Activated CD4-positive, alpha-beta T cell treated with anti-CD3 and anti-CD28 coated beads, Interleukin-2, amount 50 U/mL, for 24 hours (primary cell): Measurements from ENCODE around the gene TXNDC17.
"Not testable (repeated sequence)": the region's sequence is repeated elsewhere in the genome, so short reads cannot be mapped to it uniquely, and the experiment has no call there.

Source experiments
- DNase-seq, 2 donors: peaks; one replicate each; pipeline ENCODE4 v3.0.0-alpha.2; 2020; ENCODE audit warnings: low read depth in 1 of 2, low spot score in 1 of 2

Gene TXNDC17

DNA sequence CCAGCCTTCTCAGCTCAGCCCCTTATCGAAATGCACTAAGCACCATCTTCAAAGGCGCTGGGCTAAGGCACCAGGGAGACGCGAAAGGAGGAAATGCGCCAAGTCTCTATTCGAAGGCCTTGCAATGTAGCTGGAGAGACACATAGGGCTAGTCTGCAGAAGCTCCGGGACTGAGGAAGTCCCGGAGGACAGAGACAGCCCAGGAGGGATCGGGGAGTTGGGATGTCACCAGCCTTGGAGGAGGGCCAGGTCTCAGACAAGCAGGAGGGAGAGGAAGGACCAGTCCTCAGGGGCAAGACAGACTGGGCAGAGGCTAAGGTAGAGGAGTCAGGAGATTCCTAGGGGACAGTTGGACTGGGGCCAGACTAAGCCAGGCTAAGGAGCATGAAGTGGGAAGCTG is 19.2 kb downstream of the TXNDC17 start:
- DNase-seq, result no peak

DNA sequence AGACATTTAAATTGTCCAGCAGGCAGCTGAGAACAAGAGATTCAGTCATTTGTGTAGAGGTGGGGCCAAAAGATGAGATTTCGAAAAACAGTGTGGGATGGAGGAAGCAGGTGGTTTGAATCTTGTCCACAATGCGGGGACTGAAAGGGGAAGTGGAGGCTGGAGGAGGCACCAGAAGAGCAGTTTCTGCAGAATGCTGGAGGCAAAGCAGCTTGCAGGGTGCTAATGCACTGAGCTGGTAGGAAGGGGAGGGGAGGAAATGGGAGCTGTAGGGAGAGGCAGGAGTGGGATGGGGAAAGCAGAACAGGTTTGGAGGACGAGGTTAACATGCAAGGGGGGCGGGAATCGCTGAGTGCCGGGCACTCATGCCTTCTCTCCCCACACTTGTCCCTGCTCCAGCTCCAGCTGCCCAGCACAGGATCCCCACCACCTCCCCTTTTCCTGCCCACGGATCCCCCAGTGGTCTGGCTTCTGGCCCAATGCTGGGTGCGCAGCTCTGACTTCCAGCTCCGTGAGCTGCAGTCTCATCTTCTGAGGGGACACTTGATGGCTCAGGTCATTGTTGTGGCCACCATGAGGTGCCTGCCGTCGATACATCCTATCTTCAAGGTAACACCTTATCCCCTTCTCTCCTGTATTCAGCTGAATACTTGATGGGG is 20.1 kb downstream of the TXNDC17 start:
- DNase-seq, result no peak

DNA sequence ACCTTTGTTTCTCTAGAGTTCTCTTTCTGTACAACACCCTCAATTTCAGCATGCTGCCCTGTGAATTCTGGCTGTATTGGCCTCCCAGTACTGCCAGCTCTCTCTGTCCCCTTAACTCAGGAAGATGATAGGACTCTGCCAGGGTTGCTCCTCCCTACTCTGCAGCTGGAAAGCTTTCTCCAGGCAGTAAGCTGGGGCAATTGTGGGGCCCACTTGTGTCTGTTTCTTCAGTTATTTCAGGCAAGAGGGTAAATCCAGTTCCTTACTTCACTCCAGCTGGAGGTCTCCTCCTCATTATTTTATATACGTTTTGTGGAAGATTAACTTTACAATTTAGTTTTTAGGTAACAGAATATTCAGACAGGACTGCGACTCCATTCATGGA is 20.6 kb downstream of the TXNDC17 start:
- no peak for DNase-seq

DNA sequence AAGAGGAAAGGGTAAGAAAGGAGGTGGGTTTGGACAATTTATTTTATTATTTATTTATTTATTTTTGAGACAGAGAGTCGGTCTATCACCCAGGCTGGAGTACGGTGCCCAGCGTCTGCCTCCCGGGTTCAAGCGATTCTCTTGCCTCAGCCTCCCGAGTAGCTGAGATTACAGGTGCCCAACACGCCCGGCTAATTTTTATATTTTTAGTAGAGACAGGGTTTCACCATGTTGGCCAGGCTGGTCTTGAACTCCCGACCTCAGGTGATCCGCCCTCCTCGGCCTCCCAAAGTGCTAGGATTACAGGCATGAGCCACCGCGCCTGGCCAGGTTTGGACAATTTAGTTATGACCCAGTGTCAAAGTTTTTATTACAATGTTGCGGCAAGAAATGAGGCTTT is 22.3 kb downstream of the TXNDC17 start:
- DNase-seq, result not testable (repeated sequence)

DNA sequence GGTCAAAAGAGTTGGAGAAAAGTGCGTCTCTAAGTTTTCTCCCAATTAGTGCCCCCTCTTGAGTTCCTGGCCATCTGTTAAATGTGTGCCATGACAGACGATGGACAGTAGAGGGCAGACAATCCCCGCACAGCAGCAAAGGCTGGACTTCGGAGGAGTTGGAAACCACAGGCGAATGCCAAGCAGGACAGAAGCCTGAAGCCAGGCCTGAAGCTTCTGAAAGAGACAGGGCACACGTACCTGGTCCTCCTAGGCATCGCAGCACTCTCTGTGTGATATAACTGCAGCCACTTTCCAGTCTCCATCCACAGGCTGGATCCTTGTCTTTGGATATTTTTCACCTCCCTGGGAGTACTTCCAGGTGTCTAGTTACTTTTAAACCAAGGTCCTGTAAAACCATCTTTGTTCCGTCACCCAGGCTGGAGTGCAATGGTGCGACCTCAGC is 25.2 kb downstream of the TXNDC17 start:
- peak in 1 of 2 donors; percentile 32 for DNase-seq

DNA sequence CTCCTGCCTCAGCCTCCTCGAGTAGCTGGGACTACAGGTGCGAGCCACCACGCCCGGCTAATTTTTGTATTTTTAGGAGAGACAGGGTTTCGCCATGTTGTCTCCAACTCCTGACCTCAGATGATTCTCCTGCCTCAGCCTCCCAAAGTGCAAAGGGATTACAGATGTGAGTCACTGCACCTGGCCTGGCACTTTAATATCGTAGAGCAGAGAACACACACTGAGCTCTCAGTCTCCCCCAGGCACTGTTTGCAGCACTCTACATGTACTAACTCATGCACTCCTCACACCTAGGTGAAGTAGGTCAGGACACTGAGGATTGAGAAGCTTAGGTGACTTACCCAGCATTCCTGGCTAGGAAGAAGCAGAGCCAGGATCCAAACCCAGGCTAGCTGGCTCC is 25.7 kb downstream of the TXNDC17 start:
- no peak for DNase-seq

DNA sequence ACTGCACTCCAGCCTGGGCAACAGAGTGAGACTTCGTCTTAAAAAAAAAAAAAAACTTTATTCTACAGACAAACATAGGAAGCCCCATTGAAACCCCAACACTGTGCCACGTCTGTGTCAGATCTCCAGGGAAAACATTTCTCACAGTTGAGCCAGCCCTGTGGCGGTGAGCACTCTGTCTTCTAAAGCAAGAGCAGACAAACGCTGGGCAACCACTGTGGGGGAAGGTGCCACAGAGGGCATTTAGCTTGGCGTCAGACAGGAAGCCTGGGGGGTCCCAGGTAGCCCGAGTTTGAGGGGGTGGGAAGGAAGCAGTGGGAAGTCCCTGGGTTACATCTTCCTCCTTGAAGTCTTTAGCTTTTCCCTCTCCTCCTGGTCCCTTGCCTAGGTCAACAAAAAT is 26.7 kb downstream of the TXNDC17 start:
- DNase-seq, result no peak

DNA sequence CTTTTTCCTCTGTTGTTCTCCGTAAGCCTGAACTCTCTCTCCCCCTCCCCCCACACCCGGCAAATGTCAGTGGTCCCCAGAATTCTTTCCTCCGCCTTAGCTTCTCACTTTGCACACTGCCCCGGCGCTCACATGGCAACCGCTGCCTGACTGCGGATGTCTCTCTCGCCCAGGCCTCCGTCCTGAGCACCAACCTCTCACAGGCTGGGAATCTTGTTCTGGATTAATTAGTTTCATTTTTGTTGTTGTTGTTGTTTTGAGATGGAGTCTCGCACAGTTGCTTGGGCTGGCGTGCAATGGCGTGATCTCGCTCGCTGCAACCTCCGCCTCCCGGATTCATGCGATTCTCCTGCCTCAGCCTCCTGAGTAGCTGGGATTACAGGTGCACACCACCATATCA is 27.4 kb downstream of the TXNDC17 start:
- no peak for DNase-seq

DNA sequence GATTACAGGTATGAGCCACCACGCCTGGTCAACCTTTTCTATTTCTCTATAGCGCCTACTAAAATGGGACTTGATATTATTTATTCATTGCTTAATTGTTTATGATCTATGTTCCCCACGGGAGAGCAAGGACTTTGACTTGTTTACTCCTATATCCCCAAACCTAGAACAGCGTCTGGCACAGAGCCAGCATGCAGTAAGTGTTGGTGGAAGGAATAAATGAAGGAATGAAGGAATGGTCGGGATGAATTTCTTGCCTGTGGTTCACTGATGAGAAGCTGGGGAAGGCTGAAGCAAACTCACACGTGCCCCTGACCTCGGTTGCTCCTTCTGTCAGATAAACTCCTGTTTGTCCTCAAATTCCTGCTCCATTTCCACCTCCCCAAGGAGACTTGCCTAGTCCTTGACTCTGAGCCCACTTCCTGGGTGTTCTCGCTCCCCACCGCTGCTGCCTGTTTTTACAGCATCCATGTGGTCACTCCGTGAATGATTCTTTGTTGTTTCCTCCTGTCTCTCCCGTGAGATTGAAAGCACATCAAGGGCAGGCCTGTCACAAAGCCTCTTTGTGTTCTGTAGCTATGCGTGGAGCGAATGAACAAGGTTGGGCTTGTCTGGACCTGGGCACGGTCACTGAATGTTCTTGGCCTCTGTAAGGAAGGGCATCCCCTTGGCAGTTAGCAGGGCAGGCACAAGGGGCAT is 28.0 kb downstream of the TXNDC17 start:
- DNase-seq, result no peak

DNA sequence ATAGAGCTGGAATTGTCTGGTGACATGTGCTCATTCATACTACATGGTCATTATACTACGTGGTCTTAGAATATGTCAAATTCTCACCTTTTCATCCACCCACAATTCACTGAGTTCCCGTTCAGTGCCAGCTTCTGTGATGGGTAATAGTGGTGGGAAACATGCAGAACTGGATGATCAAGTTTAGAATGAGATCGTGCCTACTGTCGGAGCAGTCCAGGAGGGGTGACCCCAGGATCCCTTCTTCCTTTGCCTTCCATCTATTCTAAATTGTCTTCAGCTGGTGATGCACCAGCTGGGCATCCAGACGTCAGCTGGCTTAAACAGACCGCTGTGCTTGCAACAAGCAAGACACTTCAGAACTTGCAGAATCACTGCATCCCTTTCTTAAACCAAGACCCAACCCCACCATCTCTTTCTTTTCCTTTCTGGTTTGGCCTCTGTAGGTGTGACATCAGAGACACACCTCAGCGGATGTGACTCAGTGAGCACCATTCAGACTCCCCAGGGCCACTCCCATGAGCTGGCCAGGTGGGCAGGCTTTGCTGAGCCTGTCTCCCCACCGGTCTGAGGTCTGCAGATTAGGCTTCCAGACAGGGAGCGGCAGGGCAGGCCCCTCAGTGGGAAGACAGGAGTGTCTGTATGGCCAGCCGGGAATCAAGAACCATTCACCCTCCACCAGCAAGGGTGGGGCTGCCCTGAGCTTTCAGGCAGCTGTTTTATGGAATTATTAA is 28.8 kb downstream of the TXNDC17 start:
- no peak for DNase-seq

DNA sequence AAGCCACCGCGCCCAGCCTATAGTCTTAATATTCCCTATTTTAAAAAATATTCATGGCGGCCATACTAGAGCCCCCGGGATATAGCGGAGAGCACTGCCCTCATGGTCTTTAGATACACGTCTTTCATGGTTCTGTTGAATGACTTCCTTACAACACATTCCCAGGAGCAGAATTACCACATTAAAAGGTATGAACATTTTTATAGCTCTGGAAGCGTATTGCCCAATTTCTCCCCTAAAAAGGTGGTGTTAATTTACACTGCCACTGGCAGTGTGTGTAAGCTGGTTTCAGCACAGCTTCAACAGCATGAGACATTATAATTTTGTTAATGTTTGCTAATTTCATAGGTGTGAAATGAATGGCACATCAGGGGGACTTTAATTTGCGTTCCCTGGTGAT is 29.7 kb downstream of the TXNDC17 start:
- DNase-seq, result no peak

DNA sequence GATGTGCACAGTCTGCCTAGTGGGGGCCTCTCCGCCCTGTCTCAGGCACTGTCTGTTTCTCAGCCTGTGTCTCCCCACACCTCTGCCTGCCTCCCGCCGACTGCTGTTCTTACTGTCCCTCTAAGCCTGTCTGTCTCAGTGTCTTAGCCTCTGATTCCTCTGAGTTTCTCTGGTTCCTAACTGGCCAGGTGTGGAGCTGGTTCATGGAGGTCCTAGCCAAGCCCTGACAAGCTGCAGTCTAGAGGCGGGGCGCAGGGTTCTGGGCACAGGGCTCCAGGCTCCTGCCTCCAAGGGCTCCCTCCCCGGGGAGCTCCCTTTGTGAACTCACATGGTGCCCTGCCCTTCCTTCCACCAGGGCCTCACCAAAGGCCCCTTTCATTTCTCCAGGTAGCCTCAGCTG is 30.1 kb downstream of the TXNDC17 start:
- DNase-seq, result no peak

DNA sequence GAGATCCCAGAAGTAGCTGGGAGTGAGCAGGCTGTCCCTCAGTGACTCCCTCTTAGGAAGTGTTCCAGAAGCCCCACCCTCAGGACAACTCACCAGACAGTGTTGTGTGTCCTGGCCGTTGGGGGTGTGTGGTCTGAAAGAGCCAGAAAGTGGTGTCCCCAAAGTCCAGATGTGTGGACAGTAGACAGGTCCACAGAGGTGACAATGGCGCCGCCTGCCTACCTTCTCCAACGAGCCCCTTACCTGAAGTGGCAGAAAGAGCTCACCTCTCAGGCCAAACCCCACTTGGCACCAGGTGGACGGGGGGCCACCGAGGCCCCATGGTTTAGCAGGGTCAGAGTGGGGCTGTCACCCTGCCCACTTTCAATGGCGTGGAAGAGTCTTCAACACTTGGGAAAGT is 30.6 kb downstream of the TXNDC17 start:
- DNase-seq, result no peak

DNA sequence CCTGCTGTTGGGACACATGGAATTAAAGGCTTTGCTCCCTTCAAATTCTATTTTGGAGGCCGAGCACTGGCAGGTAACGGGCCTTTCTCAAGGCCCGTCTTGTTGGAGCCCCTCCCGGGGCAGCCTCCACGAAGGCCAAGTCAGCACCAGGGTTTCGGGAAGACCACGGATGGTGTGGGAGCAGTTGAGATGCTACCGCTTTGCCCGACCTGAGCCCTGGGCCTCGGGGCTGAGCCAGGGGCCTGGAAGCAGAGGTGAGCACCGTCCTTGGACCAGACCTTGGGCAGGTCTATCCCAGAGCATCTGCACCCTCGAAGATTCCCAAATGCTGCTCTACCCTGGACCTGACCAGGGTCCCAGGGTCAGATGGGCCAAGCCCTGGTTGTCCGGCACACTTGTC is 33.7 kb downstream of the TXNDC17 start:
- no peak for DNase-seq

DNA sequence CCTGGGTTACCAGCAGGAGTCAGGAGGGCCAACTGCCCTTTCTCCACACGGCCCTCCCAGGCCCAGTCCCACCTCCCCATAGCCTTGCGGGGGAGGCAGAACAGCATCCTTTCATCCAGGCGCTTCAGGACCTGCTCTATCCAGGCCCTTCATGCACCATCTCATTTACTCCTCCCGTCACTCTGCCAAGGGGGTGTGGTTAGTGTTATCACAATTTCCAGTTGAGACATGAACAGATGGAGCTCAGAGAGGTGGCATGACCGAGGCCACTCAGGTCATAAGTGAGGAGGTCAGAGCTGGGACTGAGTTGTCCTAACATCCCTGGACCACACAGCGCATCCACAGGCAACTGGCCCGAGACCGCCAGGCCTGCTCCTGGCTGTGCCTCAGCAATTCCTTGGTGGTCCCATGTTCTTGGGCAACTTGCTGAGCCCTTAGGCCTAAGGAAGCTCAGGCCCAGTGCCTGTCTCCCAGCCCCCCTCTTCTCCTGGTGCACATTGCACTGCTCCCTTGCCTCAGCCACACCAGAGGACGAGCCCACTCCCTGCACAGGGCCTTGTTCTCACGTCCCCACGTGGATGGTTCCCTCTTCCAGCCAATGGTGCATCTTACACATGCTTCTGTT is 34.5 kb downstream of the TXNDC17 start:
- no peak for DNase-seq

DNA sequence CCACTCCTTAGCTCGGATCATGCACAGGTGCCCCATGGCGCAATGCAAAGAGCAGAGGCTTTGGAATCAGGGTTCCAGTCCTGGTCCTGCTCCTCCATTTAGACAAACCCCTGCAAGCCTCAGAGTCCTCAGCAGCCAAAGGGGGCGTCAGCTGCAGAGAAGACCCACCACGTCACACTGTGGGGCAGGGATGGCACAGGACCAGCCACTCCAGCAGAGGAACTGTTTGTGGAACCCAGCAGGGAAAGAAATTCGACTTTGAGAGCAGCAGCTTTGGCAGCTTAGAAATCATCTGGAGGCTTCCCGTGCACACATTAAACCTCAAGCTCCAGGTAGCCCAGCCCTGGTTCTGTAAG is 35.9 kb downstream of the TXNDC17 start:
- DNase-seq, result no peak

DNA sequence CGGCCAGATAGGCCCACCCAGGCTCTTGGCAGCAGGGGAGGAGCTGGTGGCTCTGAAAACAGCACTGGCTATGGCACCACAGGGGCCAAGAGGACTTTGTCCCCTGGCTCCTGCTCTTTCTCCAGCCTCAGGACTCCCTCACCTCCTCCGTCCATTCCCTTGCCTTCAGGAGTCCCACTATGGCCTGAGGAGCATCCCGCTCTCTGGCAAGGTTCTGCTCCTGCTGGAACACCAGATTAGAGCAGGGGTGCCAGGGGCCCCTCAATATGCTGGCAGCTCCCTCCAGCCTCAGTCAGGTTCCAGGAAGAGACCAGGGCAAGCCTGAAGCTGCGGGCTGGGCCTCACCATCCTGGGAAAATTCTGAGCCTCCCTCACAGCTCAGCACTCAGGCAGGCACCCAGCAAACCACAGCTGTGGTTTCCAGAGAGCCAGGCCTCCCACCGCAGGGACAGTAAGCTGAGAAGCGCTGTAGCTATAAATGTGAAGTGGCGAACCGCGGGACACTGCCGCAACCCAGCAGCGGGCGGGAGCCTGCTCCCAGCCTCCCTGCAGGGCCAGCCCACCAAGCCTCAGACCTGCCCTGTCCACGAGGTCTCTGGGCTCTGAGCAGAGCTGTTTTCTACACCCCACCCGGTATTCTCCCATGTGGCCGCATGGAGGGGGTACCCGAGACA is 36.4 kb downstream of the TXNDC17 start:
- no peak for DNase-seq

DNA sequence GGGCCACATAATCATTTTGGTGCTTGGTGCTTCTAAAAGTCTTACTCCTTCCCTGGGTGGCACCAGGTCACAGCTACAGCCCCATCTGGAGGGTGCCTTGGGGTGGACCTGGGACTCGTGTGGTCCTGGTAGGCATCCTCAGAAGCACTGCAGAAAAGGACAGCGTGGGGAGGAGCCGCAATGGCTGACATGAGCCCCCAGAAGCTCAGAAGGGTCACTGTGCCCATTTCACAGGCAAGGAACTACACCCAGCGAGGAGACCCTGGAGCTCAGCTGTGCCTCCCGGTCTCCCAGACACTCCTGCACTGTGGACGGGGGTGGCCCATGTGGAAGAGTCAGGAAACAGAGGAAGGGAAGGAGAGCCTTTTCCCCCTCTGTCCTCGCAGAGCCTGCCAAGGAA is 37.1 kb downstream of the TXNDC17 start:
- DNase-seq, result no peak

DNA sequence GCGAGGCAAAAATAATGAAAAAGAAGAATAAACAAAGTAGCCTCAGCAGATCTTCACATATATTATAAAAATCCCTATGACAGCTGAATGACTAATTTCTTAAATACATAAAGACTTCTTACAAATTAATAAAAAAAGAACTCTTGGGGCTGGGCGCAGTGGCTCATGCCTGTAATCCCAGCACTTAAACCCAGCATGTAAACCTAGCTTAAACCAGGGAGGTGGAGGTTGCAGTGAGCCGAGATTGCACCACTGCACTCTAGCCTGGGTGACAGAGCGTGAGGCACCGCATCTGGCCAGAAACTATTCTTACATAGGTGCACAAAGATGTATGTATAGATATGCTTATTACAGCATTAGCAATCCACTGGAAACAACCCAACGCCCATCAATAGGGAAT is 38.4 kb downstream of the TXNDC17 start:
- no peak for DNase-seq

DNA sequence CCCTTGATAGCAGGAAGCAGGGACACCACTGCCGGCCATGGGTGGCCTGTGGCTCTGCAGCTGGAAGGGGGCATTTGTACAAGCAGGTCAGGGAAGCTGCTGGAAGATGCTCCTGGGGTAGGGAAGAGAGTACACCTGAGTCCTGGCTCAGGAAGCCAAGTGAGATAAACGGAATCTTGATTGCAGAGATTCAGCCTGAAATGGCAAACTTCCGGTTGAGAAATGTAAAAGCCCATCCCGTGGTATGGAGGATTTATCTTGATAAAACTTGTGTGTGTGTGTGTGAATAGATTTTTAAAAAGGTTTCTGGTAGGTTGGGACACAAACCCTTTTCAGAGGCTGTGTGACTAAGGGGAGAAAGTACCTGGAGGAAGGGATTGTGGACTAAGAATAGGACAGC is 40.3 kb downstream of the TXNDC17 start:
- DNase-seq, result no peak

DNA sequence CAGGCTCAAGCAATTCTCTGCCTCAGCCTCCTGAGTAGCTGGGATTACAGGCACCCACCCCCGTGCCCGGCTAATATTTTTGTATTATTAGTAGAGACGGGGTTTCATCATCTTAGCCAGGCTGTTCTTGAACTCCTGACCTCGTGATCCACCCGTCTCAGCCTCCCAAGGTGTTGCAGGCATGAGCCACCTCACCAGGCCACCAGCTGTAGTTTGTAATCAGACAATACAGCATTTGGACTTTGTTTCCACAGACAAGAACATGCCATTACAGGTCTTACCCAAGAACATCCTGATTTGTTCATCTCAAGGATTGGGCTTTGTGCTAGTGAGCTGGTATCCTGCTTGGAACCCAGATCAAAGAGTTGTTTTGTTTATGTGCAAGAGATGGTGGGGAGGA is 40.8 kb downstream of the TXNDC17 start:
- no peak for DNase-seq

DNA sequence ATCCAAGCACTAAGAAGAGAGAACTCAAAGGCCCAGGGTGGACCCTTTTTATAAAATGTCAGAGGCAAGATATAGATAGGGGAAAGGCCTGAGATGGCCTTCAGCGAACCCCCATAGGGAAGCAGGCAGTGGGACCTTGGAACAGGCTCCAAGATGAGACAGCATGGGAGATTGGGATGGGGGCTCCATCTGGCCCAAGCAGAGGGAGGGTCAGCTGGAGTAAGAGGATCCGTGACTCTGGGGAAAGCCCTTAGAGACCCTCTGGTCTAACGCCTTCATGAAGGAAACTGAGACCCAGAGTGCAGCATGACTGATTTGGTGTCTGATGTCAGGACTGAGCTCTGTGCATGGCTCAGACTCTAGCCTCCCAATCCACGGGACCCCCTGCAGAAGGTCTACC is 41.5 kb downstream of the TXNDC17 start:
- no peak for DNase-seq
